ENCODE results near the gene CDC27. TPM values are rescaled to one million over a fixed set of nuclear protein-coding genes. Genes with fewer than 3 reads are reported as not detected.

Gene CDC27
- total RNA-seq, 1 donor from 2014 or later, result 137 TPM

- no peak for FAIRE-seq
- H3K27ac Mint-ChIP-seq (ENCODE audit: unreplicated experiment), result no peak overlapping the region
Observed at GRCh38 chr17:47210779-47211178, 21.7 kb upstream of the CDC27 start.

DNA sequence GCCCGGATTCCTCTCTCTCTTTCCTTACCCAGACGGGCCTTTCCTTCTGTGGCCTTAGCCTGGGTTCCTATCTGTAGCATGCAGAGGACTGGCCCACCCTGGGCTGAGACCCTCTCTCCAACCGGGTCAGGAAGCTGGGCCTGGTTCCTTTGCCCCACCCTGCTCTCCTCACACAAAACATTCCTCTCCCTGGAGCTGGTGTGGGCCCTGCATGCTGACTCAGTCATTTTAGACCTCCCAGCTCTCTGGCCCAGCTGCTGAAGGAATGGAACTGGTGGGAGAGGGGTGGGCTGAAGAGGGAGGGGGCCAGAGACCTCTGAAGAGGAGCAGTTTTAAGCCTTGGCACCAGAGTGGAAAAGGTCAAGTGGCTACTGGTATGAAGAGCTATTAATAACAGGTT is 21.0 kb upstream of the CDC27 start:
- no peaks in the 10 kb centered on the region for H3K36me3 ChIP-seq (ENCODE audit: insufficient read depth, low read length)
- no peak overlapping the region for H3K9ac ChIP-seq (ENCODE audit: low read length)
- H3K9me3 Mint-ChIP-seq (ENCODE audit: unreplicated experiment), result no peaks in the 10 kb centered on the region
- H3K4me3 ChIP-seq (ENCODE audit: insufficient read depth, low read depth, low read length), result no peak overlapping the region
- peaks cover 38% of the 10 kb centered on the region for H3K4me1 Mint-ChIP-seq (ENCODE audit: low read depth, unreplicated experiment)
- peak overlapping the region; percentile 67 for H3K27ac Mint-ChIP-seq (ENCODE audit: unreplicated experiment)
- TF ChIP-seq EZH2 (IDR thresholded peaks at IDR 0.05; ENCODE audit: insufficient read depth, low read length) (no peak), CTCF (IDR thresholded peaks at IDR 0.05; ENCODE audit: insufficient read depth, low read depth, low read length) (no peak)
- H3K4me2 ChIP-seq (ENCODE audit: low read length), result no peak overlapping the region
- H3K27me3 ChIP-seq (ENCODE audit: insufficient read depth, low read length), result no peaks in the 10 kb centered on the region
- H3K27ac ChIP-seq (ENCODE audit: low read depth, low read length), result no peak overlapping the region
- DNase-seq (ENCODE audit: low read depth) (no peak), FAIRE-seq (no peak)
- H3K9me3 ChIP-seq (ENCODE audit: insufficient read depth, low read depth, low read length), result no peaks in the 10 kb centered on the region
- peaks cover 5% of the 10 kb centered on the region for H3K36me3 Mint-ChIP-seq (ENCODE audit: low read depth, unreplicated experiment)
- no peaks in the 10 kb centered on the region for H3K79me2 ChIP-seq (ENCODE audit: insufficient read depth, low read length)
- peaks cover 9% of the 10 kb centered on the region for H3K4me1 ChIP-seq (ENCODE audit: insufficient read depth, low read length)
- H3K27me3 Mint-ChIP-seq (ENCODE audit: low read depth, unreplicated experiment), result peaks cover 4% of the 10 kb centered on the region
- H2AFZ ChIP-seq (ENCODE audit: low read depth, low read length), result no peak overlapping the region
- H3K4me3 Mint-ChIP-seq (ENCODE audit: unreplicated experiment), result peak overlapping the region; percentile 57
- no peaks in the 10 kb centered on the region for H4K20me1 ChIP-seq (ENCODE audit: insufficient read depth, low read length)

More at GRCh38 chr17:47210779-47211178, 21.7 kb upstream of the CDC27 start:
- Histone ChIP-seq H2AFZ (ENCODE audit: low read depth, low read length) (no peak overlapping the region), H3K4me3 (ENCODE audit: insufficient read depth, low read depth, low read length) (no peak overlapping the region), H4K20me1 (ENCODE audit: insufficient read depth, low read length) (no peaks in the 10 kb centered on the region), H3K9me3 (ENCODE audit: insufficient read depth, low read depth, low read length) (no peaks in the 10 kb centered on the region), H3K9ac (ENCODE audit: low read length) (no peak overlapping the region), H3K27me3 (ENCODE audit: insufficient read depth, low read length) (no peaks in the 10 kb centered on the region), H3K79me2 (ENCODE audit: insufficient read depth, low read length) (no peaks in the 10 kb centered on the region), H3K27ac (ENCODE audit: low read depth, low read length) (no peak overlapping the region), H3K36me3 (ENCODE audit: insufficient read depth, low read length) (no peaks in the 10 kb centered on the region), H3K4me1 (ENCODE audit: insufficient read depth, low read length) (peaks cover 2% of the 10 kb centered on the region), H3K4me2 (ENCODE audit: low read length) (no peak overlapping the region)
- Mint-ChIP-seq H3K27me3 (ENCODE audit: low read depth, unreplicated experiment) (peaks cover 6% of the 10 kb centered on the region), H3K4me3 (ENCODE audit: unreplicated experiment) (no peak overlapping the region), H3K36me3 (ENCODE audit: low read depth, unreplicated experiment) (peaks cover 5% of the 10 kb centered on the region), H3K4me1 (ENCODE audit: low read depth, unreplicated experiment) (peaks cover 31% of the 10 kb centered on the region), H3K9me3 (ENCODE audit: unreplicated experiment) (no peaks in the 10 kb centered on the region)
- TF ChIP-seq CTCF (IDR thresholded peaks at IDR 0.05; ENCODE audit: insufficient read depth, low read depth, low read length), result no peak
- no peak for DNase-seq (ENCODE audit: low read depth)

- Mint-ChIP-seq H3K27me3 (ENCODE audit: low read depth, unreplicated experiment) (peaks cover 4% of the 10 kb centered on the region), H3K4me3 (ENCODE audit: unreplicated experiment) (peak overlapping the region; percentile 50), H3K27ac (ENCODE audit: unreplicated experiment) (peak overlapping the region; percentile 67), H3K4me1 (ENCODE audit: low read depth, unreplicated experiment) (peaks cover 44% of the 10 kb centered on the region), H3K9me3 (ENCODE audit: unreplicated experiment) (no peaks in the 10 kb centered on the region), H3K36me3 (ENCODE audit: low read depth, unreplicated experiment) (peaks cover 5% of the 10 kb centered on the region)
- no peak overlapping the region for H3K4me3 ChIP-seq (ENCODE audit: insufficient read depth, low read depth, low read length)
- no peak overlapping the region for H3K27ac ChIP-seq (ENCODE audit: low read depth, low read length)
- no peak overlapping the region for H3K4me2 ChIP-seq (ENCODE audit: low read length)
- no peak overlapping the region for H3K9ac ChIP-seq (ENCODE audit: low read length)
- H2AFZ ChIP-seq (ENCODE audit: low read depth, low read length), result no peak overlapping the region
- no peak for DNase-seq (ENCODE audit: low read depth)
- TF ChIP-seq EZH2 (IDR thresholded peaks at IDR 0.05; ENCODE audit: insufficient read depth, low read length) (no peak), CTCF (IDR thresholded peaks at IDR 0.05; ENCODE audit: insufficient read depth, low read depth, low read length) (no peak)
- no peaks in the 10 kb centered on the region for H3K79me2 ChIP-seq (ENCODE audit: insufficient read depth, low read length)
- H4K20me1 ChIP-seq (ENCODE audit: insufficient read depth, low read length), result no peaks in the 10 kb centered on the region
- no peaks in the 10 kb centered on the region for H3K27me3 ChIP-seq (ENCODE audit: insufficient read depth, low read length)
- no peaks in the 10 kb centered on the region for H3K9me3 ChIP-seq (ENCODE audit: insufficient read depth, low read depth, low read length)
- peaks cover 14% of the 10 kb centered on the region for H3K4me1 ChIP-seq (ENCODE audit: insufficient read depth, low read length)
- no peak for FAIRE-seq
- no peaks in the 10 kb centered on the region for H3K36me3 ChIP-seq (ENCODE audit: insufficient read depth, low read length)
Observed at GRCh38 chr17:47209499-47209898, 20.4 kb upstream of the CDC27 start.
